Stimulated activated CD8-positive, alpha-beta memory T cell treated with anti-CD3 and anti-CD28 coated beads, Interleukin-4, amount 100 ng/mL, for 4 hours (primary cell): Measurements from ENCODE around the gene BEGAIN.

Experiments used
- DNase-seq, 2 donors: peaks; one replicate each; pipeline ENCODE4 v3.0.0-alpha.2; 2020; ENCODE audit warnings: low read depth in 2 of 2, low spot score in 1 of 2

The BEGAIN gene

DNA sequence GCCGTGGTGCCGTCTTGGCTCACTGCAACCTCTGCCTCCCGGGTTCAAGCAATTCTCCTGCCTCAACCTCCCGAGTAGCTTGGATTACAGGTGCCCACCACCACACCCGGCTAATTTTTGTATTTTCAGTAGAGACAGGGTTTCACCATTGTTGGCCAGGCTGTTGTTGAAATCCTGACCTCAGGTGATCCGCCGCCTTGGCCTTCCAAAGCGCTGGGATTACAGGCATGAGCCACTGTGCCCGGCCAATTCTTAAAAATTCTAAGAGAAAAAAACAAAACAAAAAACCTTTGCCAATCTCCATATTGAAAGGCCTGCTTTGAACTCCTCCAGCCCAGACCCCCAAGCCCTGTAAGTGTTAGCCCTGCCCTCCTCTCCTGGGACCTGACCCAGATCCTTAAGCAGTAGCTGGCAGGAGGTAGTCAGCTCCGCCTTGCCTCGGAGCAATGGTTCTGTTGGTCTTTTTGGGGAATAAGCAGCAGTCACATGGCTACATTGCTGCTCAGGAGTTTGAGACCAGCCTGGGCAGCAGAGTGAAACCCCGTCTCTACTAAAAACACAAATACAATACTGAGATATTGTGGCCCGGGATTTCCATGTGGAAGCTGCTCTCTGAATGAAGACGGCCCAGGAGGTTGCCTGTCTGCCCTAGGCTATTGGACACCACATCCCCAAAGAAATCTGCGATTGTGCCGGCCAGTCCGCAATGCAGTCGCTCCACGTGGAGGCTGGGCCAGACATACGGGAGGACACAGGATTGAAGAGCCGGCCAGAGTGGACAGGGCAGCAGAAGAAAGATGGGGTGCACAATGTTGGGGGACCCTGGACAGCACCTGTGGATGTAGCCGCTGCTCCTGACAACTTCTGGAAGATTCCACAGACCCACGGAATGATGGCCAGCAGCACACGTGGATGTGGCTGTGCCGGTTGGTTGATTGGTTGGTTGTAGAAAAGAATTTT lies 28.8 kb upstream of the BEGAIN start:
- no peak for DNase-seq

- no peak for DNase-seq
These were observed 27.6 kb upstream of the BEGAIN start for GRCh38 chr14:100614803-100615202.

DNA sequence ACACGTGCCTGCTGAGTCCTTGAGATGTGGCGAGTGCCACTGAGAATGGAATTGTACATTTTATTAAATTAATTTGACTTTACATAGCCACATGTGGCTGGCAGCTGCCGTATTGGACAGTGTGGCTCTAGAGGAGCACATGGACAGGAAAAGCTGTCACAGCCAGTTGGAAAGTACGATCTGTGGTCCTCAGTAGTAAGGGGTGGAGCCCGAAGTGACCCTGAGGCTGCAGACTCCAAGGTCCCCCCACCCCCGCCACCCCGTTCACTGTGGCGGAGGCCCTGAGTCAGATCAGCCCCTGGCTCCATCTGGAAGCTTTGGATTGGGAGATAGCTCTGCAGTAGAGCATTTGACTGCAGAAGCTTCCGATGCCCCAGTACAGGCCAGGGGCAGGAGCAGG lies 25.8 kb upstream of the BEGAIN start:
- DNase-seq, result no peak

GRCh38 chr14:100611811-100612480 lies 24.7 kb upstream of the BEGAIN start:
- DNase-seq, result no peak

DNA sequence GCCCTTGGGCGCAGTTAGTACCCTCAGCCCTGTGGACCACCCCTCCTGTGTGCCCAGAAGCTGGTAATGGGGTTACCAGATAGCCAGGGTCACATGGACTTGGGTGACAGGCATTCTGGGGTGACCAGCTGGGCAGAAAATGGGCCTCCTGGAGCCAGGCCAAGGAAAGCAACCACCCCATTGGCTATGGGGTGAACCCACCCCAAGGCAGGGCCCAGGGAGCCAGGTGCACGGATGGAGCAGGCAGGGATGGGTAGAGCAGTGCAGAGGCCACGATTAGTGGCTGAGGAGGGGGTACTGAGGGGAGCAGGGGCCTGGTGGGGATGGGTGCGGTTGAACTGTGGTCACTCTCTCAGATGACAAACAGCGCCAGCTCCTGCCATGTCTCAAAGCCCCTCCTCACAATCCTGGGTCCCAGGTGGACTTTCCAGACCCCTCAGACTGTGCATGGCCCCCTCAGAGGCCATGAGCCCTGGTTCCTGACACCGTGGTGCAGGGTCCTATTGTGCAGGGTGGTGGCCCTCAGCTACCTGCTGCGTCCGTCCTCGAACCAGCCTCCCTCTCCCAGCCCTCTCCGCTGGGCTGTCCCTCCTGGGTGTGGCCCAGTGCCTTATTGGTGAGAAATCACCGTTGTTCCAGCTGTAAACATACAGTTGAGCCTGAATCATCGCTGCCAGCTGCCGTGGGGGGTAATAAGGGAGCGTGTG lies 23.4 kb upstream of the BEGAIN start:
- no peak for DNase-seq

GRCh38 chr14:100609941-100610391 lies 22.7 kb upstream of the BEGAIN start:
- no peak for DNase-seq

DNA sequence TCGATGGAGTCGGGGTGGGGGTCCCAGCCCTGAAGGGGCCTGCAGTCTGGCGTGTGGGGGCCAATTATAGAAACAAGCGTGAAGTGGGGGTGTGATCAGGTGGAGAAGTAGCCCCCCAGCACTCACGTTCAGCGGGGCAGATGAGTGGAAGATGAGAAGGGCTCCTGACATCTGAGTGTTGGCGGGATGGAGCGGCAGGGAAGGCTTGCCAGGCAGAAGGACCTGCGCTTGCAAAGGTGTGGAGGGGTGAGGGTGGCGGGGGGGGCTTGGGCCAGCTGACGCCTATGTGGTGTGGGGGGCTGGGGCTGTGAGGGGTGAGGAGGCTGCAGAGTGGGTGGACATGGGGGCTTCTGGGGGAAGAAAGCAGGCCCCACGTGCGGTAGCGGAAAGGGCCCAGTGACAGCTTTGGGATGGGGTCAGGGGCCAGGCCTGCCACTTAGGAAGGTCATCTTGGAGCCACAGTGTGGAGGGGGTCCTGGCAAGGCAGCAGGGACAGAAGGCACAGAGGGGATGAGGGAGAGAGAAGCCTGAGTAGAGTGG lies 22.2 kb upstream of the BEGAIN start:
- no peak for DNase-seq

GRCh38 chr14:100608586-100609330 lies 21.5 kb upstream of the BEGAIN start:
- no peak for DNase-seq

DNA sequence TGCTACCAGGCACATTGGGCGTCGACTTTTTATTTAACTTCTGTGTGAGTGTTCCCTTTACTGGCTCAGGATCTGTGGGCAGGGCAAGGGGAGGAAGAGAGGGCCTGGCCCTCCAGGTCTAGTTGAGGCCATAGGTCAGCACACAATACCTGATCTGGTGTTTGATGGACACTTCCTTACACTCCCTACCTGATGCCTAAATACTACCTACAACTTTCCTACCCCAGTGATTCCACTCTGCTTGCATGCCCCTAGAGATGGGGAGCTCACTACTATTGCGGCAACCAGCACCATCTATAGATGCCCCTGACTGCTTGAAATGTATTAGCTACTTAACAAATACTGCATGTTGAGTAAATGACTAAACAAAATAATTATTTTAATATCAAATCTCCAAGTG lies 20.8 kb upstream of the BEGAIN start:
- no peak for DNase-seq

- no peak for DNase-seq
These were observed 20.4 kb upstream of the BEGAIN start for GRCh38 chr14:100607611-100607956.

- no peak for DNase-seq
These were observed 19.7 kb upstream of the BEGAIN start for GRCh38 chr14:100606687-100607610.

GRCh38 chr14:100605706-100606686 lies 18.8 kb upstream of the BEGAIN start:
- DNase-seq, result no peak

DNA sequence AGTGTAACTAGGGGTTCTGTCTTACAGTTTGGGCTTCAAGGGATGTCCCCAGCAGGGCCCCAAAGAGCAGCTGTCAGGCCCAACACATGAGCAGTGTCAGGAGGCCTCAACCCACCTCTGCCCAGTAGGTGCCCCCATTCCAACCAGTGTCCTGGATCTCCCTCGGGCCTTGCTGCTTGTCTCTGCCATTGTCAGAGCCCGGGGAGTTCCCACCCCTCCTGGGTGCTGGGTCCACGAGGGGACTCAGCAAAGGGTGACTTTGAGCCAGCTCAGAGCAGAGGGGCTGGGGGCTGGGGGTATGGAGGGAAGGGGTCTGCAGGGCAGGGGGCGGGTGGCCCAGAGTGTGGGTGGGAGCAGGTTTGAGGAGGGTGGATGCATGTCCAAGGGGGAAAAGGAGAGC lies 18.0 kb upstream of the BEGAIN start:
- DNase-seq, result no peak

DNA sequence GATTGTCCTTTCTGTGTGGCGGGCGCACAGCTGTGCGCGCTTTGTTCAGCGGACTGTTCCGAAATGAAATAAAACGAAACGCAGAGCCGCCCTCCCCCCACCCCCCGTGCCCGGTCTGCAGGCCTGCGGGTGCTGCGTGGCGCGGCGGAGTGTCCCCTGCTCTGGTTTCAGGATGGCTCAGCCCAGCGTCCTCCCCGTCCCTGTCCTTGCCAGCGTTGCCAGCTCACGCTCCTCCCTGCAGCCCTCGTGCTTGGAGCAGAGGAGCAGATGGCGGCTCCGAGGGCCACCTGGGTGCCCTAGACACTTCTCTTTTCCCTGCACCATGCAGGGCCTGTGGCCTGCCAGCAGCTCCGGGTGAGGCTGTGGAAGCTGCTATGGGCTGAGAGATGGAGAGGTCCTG lies 17.5 kb upstream of the BEGAIN start:
- no peak for DNase-seq

DNA sequence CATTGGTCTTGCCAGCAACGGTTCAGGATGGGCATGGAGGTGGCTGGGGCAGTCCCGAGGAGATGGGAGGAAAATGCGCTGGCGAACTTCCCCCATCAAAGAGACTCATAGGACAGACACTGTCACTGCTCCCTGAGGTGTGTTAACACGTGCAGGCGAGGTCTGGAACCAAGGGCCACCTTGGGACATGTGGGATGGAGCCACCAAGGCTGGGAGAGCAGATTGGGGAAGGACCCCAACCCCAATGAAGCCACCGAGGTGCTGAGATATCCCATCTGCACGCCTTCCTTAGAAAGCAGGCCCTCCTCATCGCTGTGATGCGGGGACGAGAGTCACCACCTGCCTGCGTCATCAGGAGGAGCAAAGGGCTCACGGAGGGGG lies 16.9 kb upstream of the BEGAIN start:
- DNase-seq, result no peak

DNA sequence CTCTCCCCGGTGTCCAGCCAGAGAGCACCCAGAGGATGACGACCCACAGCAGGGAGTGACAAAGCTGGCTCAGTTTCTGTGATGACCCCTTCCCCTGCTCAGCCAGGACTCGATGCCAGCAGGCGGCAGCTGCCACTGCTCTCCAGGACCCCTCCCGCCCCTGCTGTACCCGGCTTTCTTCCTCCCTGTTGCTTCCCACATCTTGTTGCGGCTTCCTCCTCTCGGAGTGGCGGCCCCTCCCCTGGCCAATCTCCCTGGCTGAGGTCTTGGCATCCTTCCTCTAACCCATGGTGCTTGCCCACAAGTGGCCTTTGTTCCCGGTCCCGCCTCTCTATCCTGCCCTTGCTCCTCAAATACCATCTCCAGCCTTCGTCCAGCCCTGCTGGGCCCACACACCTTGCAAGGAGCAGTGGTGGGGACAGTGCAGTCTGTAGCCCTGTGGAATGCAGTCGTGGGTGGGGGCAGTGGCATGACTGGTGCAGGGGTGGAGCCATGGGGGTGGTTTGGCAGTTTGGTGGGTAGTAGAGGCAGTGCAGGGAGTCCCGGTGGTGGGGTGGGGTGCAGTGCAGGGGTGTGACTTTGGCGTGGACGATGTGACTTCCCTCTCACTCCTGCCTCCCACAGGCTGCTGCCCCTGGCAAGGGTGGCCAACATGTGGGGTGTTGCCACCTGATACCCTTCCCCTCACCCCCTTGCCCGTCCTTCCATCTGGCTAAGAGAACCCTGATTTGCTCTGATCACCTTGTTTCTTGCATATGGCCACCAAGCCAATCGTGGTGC lies 16.3 kb upstream of the BEGAIN start:
- DNase-seq, result no peak

DNA sequence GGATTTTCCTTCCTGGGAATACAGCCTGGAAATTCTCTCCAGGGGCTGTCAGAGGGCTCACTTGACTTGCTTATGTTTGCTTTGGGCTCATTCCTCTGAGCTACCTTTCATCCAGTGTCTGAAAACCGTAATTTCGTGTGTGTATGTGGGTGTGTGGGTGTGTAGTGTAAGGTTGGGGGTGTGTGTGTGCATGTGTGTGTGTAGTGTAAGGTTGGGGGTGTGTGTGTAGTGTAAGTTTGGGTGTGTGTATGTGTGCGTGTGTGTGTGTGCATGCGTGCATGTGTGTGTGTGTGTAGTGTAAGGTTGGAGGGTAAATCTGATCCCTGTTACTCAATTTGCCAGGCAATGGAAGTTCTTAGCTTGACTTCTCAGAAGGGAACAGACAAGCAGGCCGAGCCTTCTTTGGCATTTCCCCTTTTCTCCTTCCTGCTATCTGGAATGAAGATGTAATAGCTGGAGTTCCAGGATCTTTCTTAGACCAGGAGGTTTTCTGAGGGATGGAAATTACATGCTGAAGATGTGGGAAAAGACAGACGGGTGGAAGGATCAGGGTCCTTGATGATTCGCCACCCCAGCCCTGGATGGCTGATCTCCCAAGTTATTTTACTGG lies 15.5 kb upstream of the BEGAIN start:
- DNase-seq, result no peak
